PC-3 (cell line): ENCODE measurements around the gene DCLK1.
"Not testable (repeated sequence)": the region's sequence is repeated elsewhere in the genome, so short reads cannot be mapped to it uniquely, and the experiment has no call there.

Experiments used
- CTCF ChIP-seq: fragments of 300-600 bp; sonication (generic); conservative IDR thresholded peaks from 2 replicates; pipeline ENCODE4 v1.5.1; 2017; ENCODE audit warnings: antibody characterized with exemption, low read depth, mild to moderate bottlenecking, low read length
- EZH2 ChIP-seq: fragments of 300-600 bp; sonication (generic); IDR thresholded peaks from one replicate; pipeline ENCODE4 v1.6.1; 2017; ENCODE audit warnings: antibody characterized with exemption, mild to moderate bottlenecking, low read length; ENCODE audit not compliant: unreplicated experiment
- EZH2phosphoT487 ChIP-seq: fragments of 300-600 bp; sonication (generic); IDR thresholded peaks from 2 replicates; pipeline ENCODE4 v1.6.1; 2018; ENCODE audit warnings: mild to moderate bottlenecking, antibody characterized with exemption, low read length, borderline replicate concordance

GRCh38 chr13:36101907-36102306, 29.3 kb downstream of the DCLK1 start:
- TF ChIP-seq EZH2, CTCF, EZH2phosphoT487: not testable (repeated sequence)
